NCI-H187 (cell line): ENCODE data around the gene DTWD1.
"Not testable (repeated sequence)": the region's sequence is repeated elsewhere in the genome, so short reads cannot be mapped to it uniquely, and the experiment has no call there.

Experiments used
- DNase-seq, 2 experiments: peaks; one replicate each; lab custom pipeline; 2025; lab: John Stamatoyannopoulos, UW

The DTWD1 gene

DNA sequence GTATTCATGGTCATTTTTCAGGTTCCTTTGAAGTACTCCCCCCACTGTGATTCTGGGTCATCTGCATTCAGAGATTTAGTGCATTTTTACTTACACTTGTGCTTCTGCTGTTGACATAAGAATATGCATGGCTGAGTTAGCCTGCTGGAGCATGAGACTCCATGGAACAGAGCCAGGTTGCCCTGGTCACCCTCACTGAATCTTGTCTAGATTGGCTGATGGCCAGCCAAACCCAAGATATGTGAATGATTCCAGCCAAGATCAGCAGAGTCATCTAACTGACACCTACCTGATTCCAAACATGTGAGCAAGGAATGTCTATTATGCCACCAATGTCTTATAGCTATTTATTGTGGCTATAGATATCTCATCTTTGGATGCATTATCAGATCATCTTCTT, 25.1 kb downstream of the DTWD1 start:
- peak in 1 of 2 experiments; percentile 4 for DNase-seq

DNA sequence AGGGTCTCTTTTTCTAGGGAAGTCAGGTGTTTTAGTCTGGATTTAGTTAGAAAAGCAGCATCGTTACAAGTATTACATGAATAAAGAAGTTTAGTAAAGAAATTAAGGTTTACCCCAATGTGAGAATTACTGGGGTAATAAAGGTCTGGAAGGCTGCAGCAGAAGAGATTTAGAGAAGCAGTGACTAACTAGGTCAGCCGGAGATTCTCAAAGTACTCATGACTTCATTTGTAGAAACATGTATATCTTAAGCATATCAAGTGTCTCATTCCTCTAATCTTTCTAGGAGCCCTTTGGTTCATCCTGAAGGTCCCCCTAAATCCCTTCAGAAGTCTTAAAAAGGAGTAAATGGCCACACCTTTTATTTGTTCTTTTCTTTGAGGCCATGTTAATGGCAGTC, 26.0 kb downstream of the DTWD1 start:
- no peak for DNase-seq

DNA sequence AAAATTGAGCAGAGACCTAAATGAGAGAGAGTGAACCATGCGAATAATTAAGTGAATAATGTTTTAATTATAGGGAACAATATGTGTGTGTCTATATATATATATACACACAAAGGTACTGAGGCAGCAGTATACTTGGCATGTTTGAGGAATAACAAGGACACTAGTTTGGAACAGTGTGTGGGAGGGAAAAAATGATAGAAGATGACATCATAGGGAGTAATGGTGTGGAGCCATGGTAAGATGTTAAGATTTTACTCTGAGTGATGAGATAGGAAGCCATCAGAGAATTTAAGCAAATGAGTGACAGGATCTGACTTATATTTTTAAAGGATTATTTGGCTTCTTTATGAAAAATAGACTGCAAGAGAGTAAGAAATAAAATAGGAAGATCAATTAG, 29.1 kb downstream of the DTWD1 start:
- no peak for DNase-seq

DNA sequence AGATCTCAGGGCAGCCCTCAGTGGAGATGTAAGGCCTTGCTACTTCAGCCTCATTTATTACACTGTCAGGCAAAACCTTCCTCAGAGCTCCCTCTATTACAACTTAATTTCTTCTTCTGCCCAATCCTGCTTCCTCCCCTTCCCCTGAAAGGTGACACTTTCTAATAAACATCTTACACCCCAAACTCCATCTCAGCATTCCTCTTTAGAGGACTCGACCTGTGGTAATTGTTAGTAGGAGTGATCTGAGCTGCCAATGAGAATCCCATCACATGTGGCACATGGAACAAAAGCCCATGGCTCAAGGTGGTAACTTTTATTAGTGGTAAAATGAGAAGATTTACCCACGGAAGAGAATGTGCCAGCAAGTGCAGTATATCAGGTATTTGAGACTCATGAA, 29.8 kb downstream of the DTWD1 start:
- no peak for DNase-seq

DNA sequence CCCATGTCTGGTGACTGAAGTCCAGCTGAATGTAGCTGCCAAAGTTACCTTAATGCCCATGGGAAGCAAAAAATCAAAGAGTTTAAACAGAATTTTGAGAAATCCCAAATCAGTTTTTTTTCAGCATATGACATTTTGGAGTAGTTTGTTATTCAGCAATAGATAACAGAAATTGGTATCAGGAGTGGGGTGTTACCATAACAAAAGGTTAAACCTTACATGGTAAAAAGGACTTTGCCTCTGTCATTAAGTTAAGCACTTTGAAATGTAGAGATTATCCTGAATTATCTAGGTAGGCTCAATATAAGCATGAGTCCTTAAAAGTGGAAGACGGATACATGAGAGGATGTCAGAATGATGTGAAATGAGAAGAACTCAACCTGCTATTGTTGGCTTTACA, 32.1 kb downstream of the DTWD1 start:
- DNase-seq: no peak

DNA sequence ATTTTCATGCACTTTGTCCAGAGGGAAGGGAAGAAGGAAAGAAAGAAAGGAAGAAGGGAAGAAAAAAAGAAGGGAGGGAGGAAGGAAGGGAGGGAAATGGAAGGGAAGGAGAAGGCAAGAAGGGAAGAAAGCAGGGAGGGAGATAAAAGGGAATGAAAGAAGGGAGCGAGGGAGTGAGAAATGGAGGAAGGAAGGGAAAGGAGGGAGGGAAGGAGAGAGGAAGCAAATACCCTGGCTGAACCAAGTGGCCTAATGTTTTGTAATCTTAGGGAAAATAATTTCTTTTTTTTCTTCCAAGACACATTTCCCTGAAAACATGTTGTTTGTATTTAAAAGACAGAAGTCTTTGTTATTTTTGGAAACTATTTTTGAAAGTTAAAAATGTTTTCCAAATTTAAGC, 35.9 kb downstream of the DTWD1 start:
- DNase-seq: no peak

DNA sequence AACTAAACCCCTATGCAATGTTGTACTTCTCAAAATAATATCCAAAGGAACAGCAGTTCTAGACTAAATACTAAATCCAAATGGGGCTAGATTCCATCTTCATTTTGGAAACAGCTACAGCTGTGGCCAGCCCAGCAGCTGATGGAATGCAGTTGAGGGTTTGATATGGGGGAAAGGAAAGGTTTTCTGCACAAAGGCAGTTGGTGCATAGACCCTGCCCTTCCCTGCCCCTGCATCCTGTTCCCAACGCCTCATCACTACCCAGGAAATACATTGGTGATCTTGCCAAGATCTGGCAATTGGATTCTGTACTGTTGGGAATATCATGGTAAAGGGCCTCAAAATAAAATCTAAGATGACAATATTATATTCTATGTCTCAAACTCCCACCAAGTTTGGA, 43.9 kb downstream of the DTWD1 start:
- no peak for DNase-seq

DNA sequence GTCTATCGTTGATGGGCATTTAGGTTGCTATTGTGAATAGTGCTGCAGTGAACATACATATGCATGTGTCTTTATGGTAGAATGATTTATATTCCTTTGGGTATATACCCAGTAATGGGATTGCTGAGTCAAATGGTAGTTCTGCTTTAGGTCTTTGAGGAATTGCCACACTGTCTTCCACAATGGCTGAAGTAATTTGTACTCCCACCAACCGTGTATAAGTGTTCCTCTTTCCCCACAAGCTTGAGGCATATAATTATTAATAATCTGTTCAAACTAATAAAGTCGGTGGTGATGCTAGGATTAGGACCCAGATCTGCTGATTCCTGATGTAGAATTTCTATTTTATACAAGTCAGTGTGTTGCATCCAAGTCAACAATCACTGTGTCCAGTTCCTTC, 45.6 kb downstream of the DTWD1 start:
- not testable (repeated sequence) for DNase-seq

DNA sequence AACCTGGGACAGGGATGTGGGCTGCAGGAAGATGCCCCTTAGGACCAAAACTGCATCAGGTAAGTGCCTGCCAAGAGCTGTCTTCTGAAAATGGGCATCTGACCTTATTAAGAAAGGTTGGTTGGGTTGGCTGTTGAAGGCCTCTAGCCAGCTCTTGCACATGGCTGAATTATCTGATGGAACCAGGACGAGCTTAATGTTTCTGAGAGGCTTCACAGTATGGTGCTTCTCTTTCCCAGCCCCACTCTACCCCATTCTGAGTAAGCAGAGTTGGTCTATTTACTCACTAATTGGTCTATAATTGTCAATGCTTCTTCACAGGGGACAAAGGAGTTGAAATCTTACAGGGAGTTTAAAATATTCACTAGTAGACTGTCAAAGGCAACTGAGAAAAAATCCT, 48.4 kb downstream of the DTWD1 start:
- no peak for DNase-seq

DNA sequence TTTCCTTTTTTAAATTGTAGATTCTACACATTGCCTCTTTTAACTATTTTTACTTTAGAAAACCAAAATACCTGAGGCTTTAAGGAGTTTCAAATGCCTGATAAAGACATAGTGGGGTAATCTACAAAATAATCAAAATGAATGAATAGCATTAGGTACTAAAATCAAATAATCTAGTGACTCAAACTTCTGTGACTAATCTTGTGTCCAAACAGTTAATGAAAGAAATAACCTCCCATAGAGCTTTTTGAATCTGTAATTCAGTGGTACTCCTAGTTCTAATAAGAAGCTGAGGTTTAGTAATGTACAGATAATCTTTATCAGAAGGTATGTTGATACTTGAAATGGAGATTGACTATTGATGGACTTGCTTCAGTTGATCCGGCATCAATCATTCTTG, 53.0 kb downstream of the DTWD1 start:
- DNase-seq: no peak

DNA sequence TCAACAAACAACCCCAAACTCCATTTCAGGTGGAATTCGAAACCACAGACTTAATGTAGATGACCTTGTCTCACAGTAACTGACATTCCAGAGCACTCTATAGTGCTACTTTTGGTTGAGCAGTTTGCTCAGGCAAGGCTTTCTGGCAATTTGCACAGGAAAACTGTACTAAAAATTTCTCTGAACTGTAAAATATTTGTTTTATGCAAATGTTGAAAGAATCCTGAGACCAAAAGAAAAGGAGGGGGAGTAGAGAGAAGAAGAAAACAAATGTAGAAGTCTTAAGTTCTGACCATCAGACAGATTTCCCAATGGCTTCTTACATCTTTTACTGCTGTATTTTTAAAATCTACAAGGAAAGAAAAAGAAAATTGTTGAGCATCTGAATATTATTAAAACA, 53.5 kb downstream of the DTWD1 start:
- DNase-seq: no peak

DNA sequence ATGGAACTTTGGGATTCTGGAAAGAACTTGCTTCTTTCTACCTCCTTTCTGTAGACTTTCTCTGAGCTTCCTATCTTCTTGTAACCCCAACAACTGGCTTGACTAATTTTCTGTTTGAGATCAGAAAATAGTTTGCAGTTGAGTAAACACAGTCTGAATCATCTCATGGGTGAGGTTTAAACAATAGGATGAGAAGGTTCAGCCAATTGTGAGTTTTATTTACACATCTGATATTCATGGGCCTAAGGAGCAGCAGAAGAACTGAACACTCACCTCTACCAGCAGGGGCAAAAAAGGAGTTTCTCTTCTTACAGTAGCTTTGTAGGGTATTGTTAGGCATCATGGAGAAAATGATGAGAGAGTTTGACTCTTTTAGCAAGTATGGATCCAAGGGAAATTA, 54.2 kb downstream of the DTWD1 start:
- no peak for DNase-seq

DNA sequence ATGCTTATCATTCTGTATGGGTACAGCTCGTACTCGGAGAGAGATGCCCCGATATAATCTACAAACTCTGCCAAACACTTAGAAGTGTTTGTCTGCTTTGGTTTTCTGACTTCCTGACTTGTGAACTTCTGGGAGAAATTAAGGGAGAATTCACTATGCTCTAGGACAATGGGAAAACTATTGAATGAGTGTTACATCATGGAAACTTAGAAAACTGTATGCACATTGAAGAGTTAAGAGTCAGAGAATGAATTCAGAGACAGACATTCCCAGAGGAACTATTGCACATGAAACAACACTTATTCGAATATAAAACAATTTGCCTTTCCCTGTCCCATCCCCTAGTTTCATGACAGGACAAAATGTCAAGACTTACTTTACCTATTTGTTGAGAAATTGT, 57.8 kb downstream of the DTWD1 start:
- no peak for DNase-seq

DNA sequence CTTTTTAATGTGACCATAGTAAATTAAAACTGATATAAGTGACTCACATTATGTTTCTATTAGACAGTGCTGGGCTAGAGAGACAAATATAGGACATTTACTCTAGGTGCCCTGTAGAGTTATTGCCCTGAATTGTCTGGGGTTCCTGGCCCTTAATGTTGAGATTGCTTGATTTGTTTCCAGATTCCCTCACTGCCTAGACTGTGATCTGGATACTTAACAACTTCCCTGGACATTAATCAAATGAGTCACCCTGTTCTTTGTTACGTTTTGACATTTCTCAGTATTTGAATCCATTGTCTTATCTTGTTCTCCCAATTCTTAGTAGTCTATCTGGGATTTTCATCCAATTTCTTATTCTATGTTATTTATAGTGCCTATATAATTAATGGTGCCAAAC, 65.8 kb downstream of the DTWD1 start:
- DNase-seq: no peak

DNA sequence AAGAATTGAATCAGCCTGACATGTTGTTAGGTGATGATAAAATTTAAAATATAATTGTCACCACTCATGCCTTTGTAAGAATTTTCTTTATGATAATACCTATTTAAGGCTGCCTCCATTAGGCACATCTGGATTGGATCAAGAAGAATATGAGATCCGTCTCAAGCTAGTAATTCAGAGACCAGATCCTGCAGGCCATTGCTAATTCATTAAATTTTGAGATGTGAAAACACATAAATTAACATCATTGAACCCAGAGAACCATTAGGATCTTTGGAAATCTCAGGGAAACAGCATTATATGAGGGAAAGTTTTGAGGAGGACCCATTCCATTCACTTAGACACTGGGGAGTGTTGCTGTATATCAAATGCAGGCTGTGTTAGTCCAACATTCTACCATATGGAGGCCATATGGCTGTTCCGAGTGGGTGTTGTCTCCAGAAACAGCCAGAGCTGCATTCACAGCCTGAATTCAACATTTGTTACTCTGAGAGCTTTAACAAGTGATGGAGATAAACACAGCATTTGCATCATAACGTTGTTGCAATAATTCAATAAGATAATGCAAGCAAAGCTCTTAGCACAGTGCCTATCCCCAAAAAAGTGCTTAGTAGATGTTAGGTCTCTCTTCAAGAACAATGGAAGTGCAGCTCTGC, 67.4 kb downstream of the DTWD1 start:
- DNase-seq: no peak

DNA sequence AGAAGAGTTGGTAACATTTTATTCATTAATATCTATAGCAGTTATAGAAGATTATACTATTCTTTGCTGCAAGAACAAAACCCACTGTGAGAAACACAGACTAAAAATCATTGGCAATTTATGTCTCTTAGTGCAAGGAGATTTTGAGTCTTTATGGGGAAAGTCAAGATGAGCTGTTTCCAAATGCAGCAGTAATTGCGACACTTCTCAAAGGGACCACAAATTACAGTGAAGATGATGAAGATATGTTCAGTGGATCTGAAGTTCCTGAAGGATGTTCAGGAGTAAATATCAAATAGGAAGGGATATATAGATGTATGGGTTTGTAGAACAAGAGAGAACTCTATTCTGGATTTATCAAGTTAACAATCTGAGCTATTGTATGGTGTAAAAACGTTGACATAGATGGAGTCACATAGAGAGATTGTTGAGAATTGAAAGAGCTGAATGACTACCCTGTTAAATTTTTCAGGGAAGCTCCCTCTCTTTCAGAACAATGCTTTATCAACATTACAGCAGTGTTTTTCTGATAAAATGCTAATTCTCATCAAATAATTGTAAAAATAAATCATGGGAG, 71.8 kb downstream of the DTWD1 start:
- DNase-seq: no peak

DNA sequence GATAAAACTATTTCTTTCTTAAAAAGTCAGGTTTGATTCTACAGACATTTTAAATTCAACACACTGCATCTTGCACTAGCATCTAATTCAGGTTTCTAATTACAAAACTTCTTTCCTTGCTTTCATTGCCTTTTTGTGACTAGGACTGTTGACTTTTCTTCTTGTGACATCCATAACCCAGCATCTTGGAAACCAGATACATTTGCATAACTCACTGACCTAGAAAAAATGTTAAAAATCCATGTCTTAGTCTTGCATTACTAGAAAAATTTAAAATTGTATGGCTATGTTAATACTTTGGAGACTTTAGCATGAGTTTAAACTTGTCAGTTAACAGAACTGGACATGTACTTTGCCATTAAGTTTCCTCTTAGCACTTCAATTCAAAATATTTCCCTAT, 72.7 kb downstream of the DTWD1 start:
- no peak for DNase-seq

DNA sequence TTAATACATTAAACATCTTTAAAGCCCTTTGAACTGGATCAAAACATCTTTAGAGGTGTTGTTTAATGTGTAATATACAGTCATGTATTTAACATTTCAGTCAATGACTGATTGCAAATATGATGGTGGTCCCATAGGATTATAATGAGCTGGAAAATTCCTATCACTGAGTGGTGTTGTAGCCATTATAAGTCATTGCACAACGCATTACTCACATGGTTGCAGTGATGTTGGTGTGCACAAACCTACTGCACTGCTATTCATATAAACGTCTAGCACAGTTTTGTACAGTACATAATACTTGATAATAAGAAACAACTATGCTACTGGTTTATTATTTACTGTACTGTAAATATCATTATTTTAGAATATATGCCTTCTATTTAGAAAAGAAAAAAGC, 75.6 kb downstream of the DTWD1 start:
- no peak for DNase-seq

DNA sequence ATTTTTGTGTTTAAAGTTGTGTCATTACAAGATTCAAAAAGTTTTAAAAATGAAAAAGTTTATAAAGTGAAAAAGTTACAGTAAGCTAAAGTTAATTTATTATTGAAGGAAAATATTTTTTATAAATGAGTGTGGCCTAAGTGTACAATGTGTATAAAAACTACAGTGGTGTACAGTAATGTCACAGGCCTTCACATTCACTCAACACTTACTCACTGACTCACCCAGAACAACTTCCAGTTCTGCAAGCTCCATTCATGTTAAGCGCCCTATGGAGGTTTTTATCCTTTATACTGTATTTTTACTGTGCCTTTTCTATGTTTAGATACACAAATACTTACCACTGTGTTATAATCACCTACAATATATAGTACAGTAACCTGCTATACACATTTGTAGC, 76.3 kb downstream of the DTWD1 start:
- DNase-seq: no peak

DNA sequence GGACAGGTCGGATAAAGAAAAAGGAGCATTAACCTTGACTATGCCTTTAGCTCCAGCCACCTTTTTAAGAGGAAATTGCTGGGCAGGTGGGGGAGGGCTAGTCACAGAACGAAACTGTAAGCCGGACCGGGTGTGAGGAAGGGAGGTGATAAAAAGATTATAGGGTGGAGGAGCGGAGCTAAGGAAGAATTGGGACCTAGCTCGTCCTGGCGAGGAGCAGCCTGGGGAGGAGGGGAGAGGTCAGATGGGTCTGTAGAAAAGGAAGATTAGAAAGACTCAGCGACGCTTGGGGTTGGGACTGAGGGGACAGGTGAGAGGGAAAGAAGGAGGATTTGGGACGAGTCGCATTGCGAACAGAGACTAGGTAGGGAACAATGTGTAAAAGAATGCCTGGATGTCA, 82.1 kb downstream of the DTWD1 start:
- not testable (repeated sequence) for DNase-seq
